HG03575 (cell line): ENCODE results near the gene AP3D1.

ENCODE experiments used
- ATAC-seq: cut with Tn5 transposase; IDR thresholded peaks from one replicate; pipeline ENCODE4 v1.9.1; 2021; ENCODE audit not compliant: unreplicated experiment, insufficient number of reproducible peaks, low FRiP score; ENCODE audit errors: extremely low read depth

Gene AP3D1

GRCh38 chr19:2185734-2186070 is 34.3 kb upstream of the AP3D1 start:
- ATAC-seq, result no peak

DNA sequence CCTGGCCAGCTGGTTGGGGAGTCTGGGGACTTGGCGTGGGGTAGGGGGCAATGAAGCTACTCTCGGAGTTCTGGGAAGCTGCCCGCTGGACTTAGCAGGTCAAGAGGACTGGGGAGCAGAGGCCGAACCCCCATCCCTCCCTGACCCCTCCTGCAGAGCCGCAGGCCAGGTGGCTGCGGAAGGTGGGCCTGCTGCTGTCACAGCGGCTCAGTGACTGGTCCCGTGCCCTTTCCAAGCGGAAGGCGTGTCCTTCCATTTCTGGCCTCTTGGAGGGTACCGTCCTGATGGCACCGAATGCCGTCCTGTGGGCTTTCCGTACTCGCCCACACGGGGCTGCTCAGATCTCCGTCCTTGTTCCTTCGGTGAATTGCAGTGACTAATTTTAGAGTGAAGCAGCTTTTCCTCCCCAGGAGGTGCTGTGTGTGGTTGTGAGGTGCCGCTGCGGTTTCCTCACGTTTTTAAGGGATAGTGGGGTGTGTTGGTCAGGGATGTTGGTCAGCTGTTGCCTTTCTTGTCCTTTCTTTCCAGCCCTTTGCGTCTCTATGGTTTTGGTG is 33.1 kb upstream of the AP3D1 start:
- ATAC-seq, result no peak

GRCh38 chr19:2181633-2181997 is 30.2 kb upstream of the AP3D1 start:
- no peak for ATAC-seq

DNA sequence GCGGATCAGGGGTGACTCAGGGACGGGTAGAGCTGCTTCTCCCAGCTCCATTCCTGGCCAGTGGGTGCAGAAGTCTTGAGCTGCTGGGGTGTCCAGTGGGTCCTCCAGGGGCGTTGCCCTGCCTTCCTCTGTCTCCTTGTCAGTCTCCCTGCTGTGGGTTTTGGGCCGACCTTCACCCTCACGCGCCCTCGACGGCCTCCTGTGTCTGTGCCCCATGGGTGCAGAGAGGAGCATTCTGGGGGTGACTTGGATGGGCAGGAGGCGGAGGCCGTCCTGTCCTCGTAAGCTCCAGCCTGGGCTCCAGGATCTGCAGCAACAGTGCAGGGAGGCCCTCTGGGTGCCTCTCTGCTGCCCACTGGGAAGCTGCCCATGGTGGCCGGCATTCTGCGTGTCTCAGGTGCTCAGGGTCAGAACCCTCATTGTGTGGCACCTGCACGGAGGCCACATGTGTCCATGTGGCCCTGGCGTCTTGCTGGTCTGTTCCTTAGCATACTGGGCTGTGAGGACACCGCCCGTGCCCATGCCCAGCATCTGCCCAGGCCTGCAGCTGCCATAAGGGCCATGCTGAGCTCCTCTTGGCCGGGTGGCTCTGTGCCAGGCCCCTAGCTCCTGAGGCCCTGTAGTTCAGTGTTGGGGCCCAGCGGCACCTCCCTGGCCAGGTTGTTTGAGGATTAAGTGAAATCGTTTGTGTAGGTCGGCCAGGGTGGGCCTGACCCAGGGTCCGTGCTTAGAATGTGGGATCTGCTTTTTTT is 29.7 kb upstream of the AP3D1 start:
- ATAC-seq, result no peak

DNA sequence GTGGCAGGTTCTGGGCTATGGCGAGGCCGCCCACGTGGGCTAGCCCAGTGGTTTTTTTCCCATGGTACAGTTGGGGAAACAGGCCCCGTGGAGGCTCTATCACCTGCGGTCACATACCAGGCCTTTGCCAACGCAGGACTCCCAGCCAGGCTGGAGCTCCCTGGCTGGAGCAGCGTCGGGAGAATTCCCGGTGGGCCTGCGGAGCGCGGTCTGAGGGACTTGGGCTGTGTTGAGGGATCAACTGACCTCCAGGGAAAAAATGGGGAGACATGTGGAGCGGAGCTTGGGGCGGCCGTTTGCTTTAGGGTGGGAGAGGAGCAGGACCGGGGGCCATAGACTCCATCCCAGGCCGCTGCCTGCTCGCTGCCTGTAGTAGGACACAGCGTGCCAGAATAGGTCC is 28.7 kb upstream of the AP3D1 start:
- ATAC-seq, result no peak

- no peak for ATAC-seq
These were observed 27.7 kb upstream of the AP3D1 start for GRCh38 chr19:2179095-2179494.

- no peak for ATAC-seq
These were observed 25.1 kb upstream of the AP3D1 start for GRCh38 chr19:2176337-2176994.

GRCh38 chr19:2175742-2176141 is 24.4 kb upstream of the AP3D1 start:
- ATAC-seq, result no peak

GRCh38 chr19:2173767-2174577 is 22.6 kb upstream of the AP3D1 start:
- ATAC-seq, result no peak

GRCh38 chr19:2173388-2173766 is 22.0 kb upstream of the AP3D1 start:
- no peak for ATAC-seq

- ATAC-seq, result no peak
These were observed 20.2 kb upstream of the AP3D1 start for GRCh38 chr19:2171349-2172145.

- no peak for ATAC-seq
These were observed 19.6 kb upstream of the AP3D1 start for GRCh38 chr19:2170987-2171348.

GRCh38 chr19:2170219-2170618 is 18.9 kb upstream of the AP3D1 start:
- ATAC-seq, result no peak

DNA sequence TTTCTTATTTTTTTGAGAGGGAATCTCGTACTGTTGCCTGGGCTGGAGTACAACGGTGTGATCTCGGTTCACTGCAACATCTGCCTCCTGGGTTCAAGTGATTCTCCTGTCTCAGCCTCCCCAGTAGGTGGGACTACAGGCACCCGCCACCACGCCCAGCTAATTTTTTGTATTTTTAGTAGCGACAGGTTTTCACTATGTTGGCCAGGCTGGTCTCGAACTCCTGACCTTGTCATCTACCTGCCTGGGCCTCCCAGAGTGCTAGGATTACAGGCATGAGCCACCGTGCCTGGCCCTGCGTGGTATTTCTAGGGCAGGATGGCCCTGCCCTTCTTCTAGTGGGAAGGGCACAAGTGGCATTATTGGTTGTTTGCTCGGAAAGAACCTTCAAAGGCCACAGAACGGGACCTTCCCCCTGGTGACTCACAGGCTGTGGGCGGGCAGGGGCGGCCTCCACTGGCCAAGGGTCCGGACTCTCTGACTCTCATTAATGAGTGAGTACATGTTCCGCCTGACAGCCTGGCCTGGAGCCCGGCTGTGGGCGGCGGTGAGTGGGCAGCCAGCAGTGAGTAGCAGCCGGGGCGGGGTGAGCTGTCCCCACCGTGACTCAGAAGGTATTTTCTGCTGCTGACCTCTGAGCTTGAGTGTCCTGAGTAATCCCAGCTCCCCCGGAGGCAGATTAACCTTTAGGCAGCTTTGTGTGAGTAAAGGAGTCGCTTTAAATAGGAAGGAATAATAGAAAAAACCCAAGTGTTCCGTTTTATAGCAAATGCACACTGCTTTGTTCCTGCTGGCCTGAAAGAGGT is 17.5 kb upstream of the AP3D1 start:
- ATAC-seq, result no peak

DNA sequence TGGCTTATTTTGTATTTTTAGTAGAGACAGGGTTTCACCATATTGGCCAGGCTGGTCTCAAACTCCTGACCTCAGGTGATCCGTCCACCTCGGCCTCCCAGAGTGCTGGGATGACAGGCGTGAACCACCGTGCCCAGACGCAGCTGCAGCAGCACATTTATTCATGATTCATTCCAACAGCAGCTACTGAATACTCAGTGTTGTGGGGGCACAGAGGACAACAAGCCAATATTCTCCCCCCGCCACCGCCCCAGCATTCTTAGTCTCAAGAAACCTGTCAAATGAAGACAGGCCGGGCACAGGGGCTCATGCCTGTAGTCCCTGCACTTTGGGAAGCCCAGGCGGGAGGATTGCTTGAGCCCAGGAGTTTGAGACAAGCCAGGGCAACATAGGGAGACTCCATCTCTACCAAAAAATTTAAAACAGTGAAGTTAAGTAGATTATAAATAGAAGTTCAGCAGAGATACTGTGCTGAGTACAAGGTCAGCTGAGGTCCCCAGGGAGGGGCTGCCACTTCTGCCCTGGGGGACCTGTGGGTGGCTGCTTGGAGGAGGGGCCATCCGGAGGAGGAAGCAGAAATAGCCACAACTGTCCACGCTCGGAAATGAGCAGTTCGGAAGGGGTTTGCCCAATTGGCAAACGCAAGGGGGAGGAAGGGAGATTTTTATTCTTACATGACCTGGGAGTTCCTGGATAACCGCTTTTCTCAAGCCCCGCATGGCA is 16.7 kb upstream of the AP3D1 start:
- no peak for ATAC-seq

GRCh38 chr19:2166741-2167738 is 15.7 kb upstream of the AP3D1 start:
- no peak for ATAC-seq
